Stimulated activated CD4-positive, alpha-beta T cell treated with anti-CD3 and anti-CD28 coated beads, Interleukin-15, amount 100 ng/mL, for 1 hour (primary cell): ENCODE data around the gene NR2F1-AS1.

Source experiments
- DNase-seq, 2 donors: peaks; one replicate each; pipeline ENCODE4 v3.0.0-alpha.2; 2020; ENCODE audit warnings: low read depth in 1 of 2, low spot score in 1 of 2

NR2F1-AS1 gene

GRCh38 chr5:93603078-93603792 is 22.2 kb upstream of the NR2F1-AS1 start:
- DNase-seq: no peak

GRCh38 chr5:93602241-93603077 is 21.4 kb upstream of the NR2F1-AS1 start:
- DNase-seq: no peak

GRCh38 chr5:93601802-93602155 is 20.8 kb upstream of the NR2F1-AS1 start:
- DNase-seq: no peak

GRCh38 chr5:93601071-93601801 is 20.2 kb upstream of the NR2F1-AS1 start:
- DNase-seq: no peak

GRCh38 chr5:93600409-93601070 is 19.5 kb upstream of the NR2F1-AS1 start:
- no peak for DNase-seq

- DNase-seq: no peak
These were observed 18.5 kb upstream of the NR2F1-AS1 start for GRCh38 chr5:93599399-93600120.

GRCh38 chr5:93599001-93599379 is 18.0 kb upstream of the NR2F1-AS1 start:
- DNase-seq: no peak

- DNase-seq: no peak
These were observed 17.3 kb upstream of the NR2F1-AS1 start for GRCh38 chr5:93598091-93599000.

- no peak for DNase-seq
These were observed 15.9 kb upstream of the NR2F1-AS1 start for GRCh38 chr5:93596676-93597490.

- no peak for DNase-seq
These were observed 15.3 kb upstream of the NR2F1-AS1 start for GRCh38 chr5:93596310-93596675.

- DNase-seq: no peak
These were observed 14.6 kb upstream of the NR2F1-AS1 start for GRCh38 chr5:93595420-93596147.

GRCh38 chr5:93594591-93595419 is 13.8 kb upstream of the NR2F1-AS1 start:
- no peak for DNase-seq

- DNase-seq: no peak
These were observed 12.6 kb upstream of the NR2F1-AS1 start for GRCh38 chr5:93593476-93594131.

- DNase-seq: no peak
These were observed 11.9 kb upstream of the NR2F1-AS1 start for GRCh38 chr5:93592883-93593282.

GRCh38 chr5:93591323-93591945 is 10.4 kb upstream of the NR2F1-AS1 start:
- no peak for DNase-seq

- DNase-seq: no peak
These were observed 9.5 kb upstream of the NR2F1-AS1 start for GRCh38 chr5:93590493-93590892.
